H1 (cell line): ENCODE measurements around the gene ARF4. TPM values are rescaled to one million over a fixed set of nuclear protein-coding genes. Genes with fewer than 3 reads are reported as not detected.

Experiments
- CTCF ChIA-PET: fragments of 300-600 bp; sonication (Branson Sonifier 250); formaldehyde crosslinking; loops from one replicate; lab custom pipeline; 2021; ENCODE audit not compliant: partially characterized antibody; lab: Charles Lee
- POLR2A ChIA-PET: fragments of 300-600 bp; sonication (Branson Sonifier 250); formaldehyde crosslinking; loops from one replicate; lab custom pipeline; 2021; ENCODE audit warnings: inconsistent platforms; ENCODE audit not compliant: partially characterized antibody; lab: Charles Lee
- DNase-seq, 2 experiments: peaks; one replicate each; pipeline versions ENCODE4 v3.0.0 to v3.0.0-alpha.2; 2010 to 2022; ENCODE audit warnings: low spot score in 2 of 2, low read depth in 1 of 2, mixed read lengths in 1 of 2
- FAIRE-seq: peaks from 2 replicates; lab custom pipeline; 2011; peaks lifted over from hg19 to GRCh38; lab: Jason Lieb, UNC
- H2AFZ ChIP-seq: 2 replicates; pipeline ENCODE4 v1.8.1; 2012; ENCODE audit warnings: low read length, inconsistent platforms
- H2AK5ac ChIP-seq: 2 replicates; pipeline ENCODE4 v1.6.1; 2013; ENCODE audit warnings: low read depth, low read length
- H2BK120ac ChIP-seq: replicated peaks from 2 replicates; pipeline ENCODE3; 2013; ENCODE audit warnings: low read depth, low read length, inconsistent platforms
- H2BK12ac ChIP-seq: 2 replicates; pipeline ENCODE4 v1.6.1; 2013; ENCODE audit warnings: low read depth, low read length
- H2BK15ac ChIP-seq: 2 replicates; pipeline ENCODE4 v1.6.1; 2013; ENCODE audit warnings: low read length
- H2BK20ac ChIP-seq: 2 replicates; pipeline ENCODE4 v1.6.1; 2013; ENCODE audit warnings: low read length
- H2BK5ac ChIP-seq: 2 replicates; pipeline ENCODE4 v1.6.1; 2013; ENCODE audit warnings: low read depth, low read length
- H3K14ac ChIP-seq: 2 replicates; pipeline ENCODE4 v1.6.1; 2013; ENCODE audit warnings: inconsistent platforms; ENCODE audit not compliant: insufficient read length
- H3K18ac ChIP-seq: 2 replicates; pipeline ENCODE4 v1.6.1; 2013; ENCODE audit warnings: low read length; ENCODE audit errors: extremely low read depth
- H3K23ac ChIP-seq: 2 replicates; pipeline ENCODE4 v1.6.1; 2013; ENCODE audit warnings: inconsistent platforms; ENCODE audit not compliant: insufficient read length
- H3K23me2 ChIP-seq: 2 replicates; pipeline ENCODE4 v1.6.1; 2013; ENCODE audit warnings: low read depth, low read length
- H3K27ac ChIP-seq: 2 replicates; pipeline ENCODE4 v1.6.1; 2011; ENCODE audit warnings: low read depth, low read length, inconsistent platforms
- H3K27me3 ChIP-seq, 4 experiments: replicated peaks in 1 of 4; 1 replicate in 1 of 4; 2 replicates in 3 of 4; pipeline versions ENCODE4 v1.6.1 to v1.8.1; 2011 to 2013; ENCODE audit warnings: low read length in 3 of 4, mild to moderate bottlenecking in 3 of 4, inconsistent platforms in 2 of 4, mixed read lengths in 2 of 4, moderate library complexity in 1 of 4; ENCODE audit not compliant: control insufficient read depth in 3 of 4, insufficient read depth in 3 of 4; ENCODE audit errors: extremely low read depth in 1 of 4
- H3K36me3 ChIP-seq, 4 experiments: 2 replicates each; pipeline versions ENCODE4 v1.6.1 to v1.8.1; 2011 to 2013; ENCODE audit warnings: mild to moderate bottlenecking in 4 of 4, low read length in 3 of 4, moderate library complexity in 2 of 4, control low read depth in 1 of 4, inconsistent platforms in 1 of 4; ENCODE audit not compliant: insufficient read depth in 4 of 4, control insufficient read depth in 2 of 4
- H3K4ac ChIP-seq: replicated peaks from 2 replicates; pipeline ENCODE3; 2013; ENCODE audit warnings: low read length, low read depth, mixed read lengths, inconsistent platforms; ENCODE audit not compliant: insufficient read length
- H3K4me1 ChIP-seq, 4 experiments: replicated peaks in 1 of 4; 1 replicate in 1 of 4; 2 replicates in 3 of 4; pipeline versions ENCODE4 v1.6.1 to v1.8.1; 2011 to 2013; ENCODE audit warnings: low read length in 3 of 4, inconsistent platforms in 2 of 4, mixed read lengths in 1 of 4; ENCODE audit not compliant: insufficient read depth in 4 of 4, control insufficient read depth in 3 of 4
- H3K4me2 ChIP-seq, 2 experiments: 2 replicates each; pipeline versions ENCODE4 v1.6.1 to v1.8.1; 2011 to 2013; ENCODE audit warnings: low read depth in 2 of 2, low read length in 2 of 2, control low read depth in 1 of 2, inconsistent platforms in 1 of 2, mild to moderate bottlenecking in 1 of 2; ENCODE audit not compliant: insufficient read depth in 1 of 2
- H3K4me3 ChIP-seq, 4 experiments: fragments of 200-600, 300-600 bp in 1 of 4; sonication (generic), shearing (Covaris generic), sonication (Bioruptor Twin) in 1 of 4; 2 replicates each; pipeline versions ENCODE4 v1.5.1 to v1.8.1; 2011 to 2016; ENCODE audit warnings: low read length in 4 of 4, low read depth in 3 of 4, control low read depth in 2 of 4, inconsistent platforms in 2 of 4, mild to moderate bottlenecking in 2 of 4, mixed read lengths in 1 of 4, moderate library complexity in 1 of 4; ENCODE audit not compliant: insufficient read depth in 2 of 4; ENCODE audit errors: extremely low read depth in 1 of 4
- H3K56ac ChIP-seq: replicated peaks from 2 replicates; pipeline ENCODE3; 2013; ENCODE audit warnings: low read depth, mild to moderate bottlenecking, mixed read lengths, low read length, inconsistent platforms; ENCODE audit not compliant: insufficient read length
- H3K79me1 ChIP-seq: 2 replicates; pipeline ENCODE4 v1.6.1; 2013; ENCODE audit warnings: low read depth, low read length, control low read depth
- H3K79me2 ChIP-seq, 2 experiments: 2 replicates each; pipeline versions ENCODE4 v1.6.1 to v1.8.1; 2012 to 2013; ENCODE audit warnings: low read length in 2 of 2, mild to moderate bottlenecking in 2 of 2, inconsistent platforms in 1 of 2; ENCODE audit not compliant: insufficient read depth in 2 of 2, control insufficient read depth in 1 of 2
- H3K9ac ChIP-seq, 4 experiments: replicated peaks in 1 of 4; 1 replicate in 1 of 4; 2 replicates in 3 of 4; pipeline versions ENCODE4 v1.6.1 to v1.8.1; 2011 to 2013; ENCODE audit warnings: low read depth in 3 of 4, low read length in 3 of 4, control low read depth in 2 of 4, mild to moderate bottlenecking in 2 of 4, moderate library complexity in 2 of 4, inconsistent platforms in 1 of 4; ENCODE audit errors: extremely low read depth in 1 of 4
- H3K9me3 ChIP-seq, 2 experiments: 2 replicates each; pipeline versions ENCODE4 v1.6.1 to v1.8.1; 2012 to 2013; ENCODE audit warnings: mild to moderate bottlenecking in 2 of 2, moderate library complexity in 2 of 2, control low read depth in 1 of 2, inconsistent platforms in 1 of 2, low read depth in 1 of 2, low read length in 1 of 2, mixed read lengths in 1 of 2; ENCODE audit not compliant: insufficient read depth in 2 of 2
- H4K20me1 ChIP-seq, 2 experiments: replicated peaks in 1 of 2; 2 replicates each; pipeline versions ENCODE3 to v1.8.1; 2011 to 2013; ENCODE audit warnings: inconsistent platforms in 2 of 2, low read length in 2 of 2, mild to moderate bottlenecking in 1 of 2; ENCODE audit not compliant: insufficient read depth in 2 of 2, control insufficient read depth in 1 of 2
- H4K5ac ChIP-seq: 2 replicates; pipeline ENCODE4 v1.6.1; 2013; ENCODE audit warnings: low read length, low read depth, mixed read lengths, inconsistent platforms; ENCODE audit not compliant: insufficient read length
- H4K8ac ChIP-seq: 2 replicates; pipeline ENCODE4 v1.8.0; 2013; ENCODE audit warnings: mild to moderate bottlenecking, moderate library complexity, low read length, inconsistent platforms; ENCODE audit not compliant: insufficient read depth; ENCODE audit errors: extremely low read depth
- H4K91ac ChIP-seq: replicated peaks from 2 replicates; pipeline ENCODE3; 2013; ENCODE audit warnings: low read length, mixed read lengths, inconsistent platforms; ENCODE audit not compliant: insufficient read length
- CTBP2 ChIP-seq: IDR thresholded peaks from 2 replicates; pipeline ENCODE4 v1.7.0; 2011; ENCODE audit warnings: borderline replicate concordance, mild to moderate bottlenecking, moderate library complexity, mixed read lengths, low read length; ENCODE audit not compliant: insufficient read depth, insufficient read length
- E2F6 ChIP-seq: IDR thresholded peaks from 2 replicates; pipeline ENCODE4 v1.6.1; 2012; ENCODE audit warnings: inconsistent platforms
- EGR1 ChIP-seq: IDR thresholded peaks from 2 replicates; pipeline ENCODE4 v1.6.1; 2011; ENCODE audit warnings: low read depth, low read length, borderline replicate concordance
- EP300 ChIP-seq, 2 experiments: IDR thresholded peaks; 1 replicate in 1 of 2; 2 replicates in 1 of 2; pipeline ENCODE4 v1.6.1; 2011 to 2012; ENCODE audit warnings: low read depth in 2 of 2, low read length in 2 of 2, mild to moderate bottlenecking in 2 of 2, borderline replicate concordance in 1 of 2, inconsistent platforms in 1 of 2, moderate library complexity in 1 of 2
- EZH2 ChIP-seq: fragments of 200-600 bp; sonication (generic); IDR thresholded peaks from 2 replicates; pipeline ENCODE4 v1.7.1; 2012; ENCODE audit warnings: low read depth, mild to moderate bottlenecking, moderate library complexity, low read length, inconsistent platforms; ENCODE audit not compliant: severe bottlenecking
- FOSL1 ChIP-seq: IDR thresholded peaks from 2 replicates; pipeline ENCODE4 v1.6.1; 2011; ENCODE audit warnings: mild to moderate bottlenecking, low read depth, low read length, moderate library complexity; ENCODE audit not compliant: insufficient read depth
- GTF2F1 ChIP-seq: IDR thresholded peaks from 2 replicates; pipeline ENCODE4 v1.6.1; 2012; ENCODE audit warnings: low read depth, low read length, improper control_type of control experiment, borderline replicate concordance
- JUND ChIP-seq: IDR thresholded peaks from 2 replicates; pipeline ENCODE4 v1.6.1; 2011; ENCODE audit warnings: mild to moderate bottlenecking, improper control_type of control experiment, low read length
- KDM4A ChIP-seq: IDR thresholded peaks from one replicate; pipeline ENCODE4 v1.7.1; 2012; ENCODE audit warnings: low read depth, mild to moderate bottlenecking, moderate library complexity, low read length, inconsistent platforms; ENCODE audit not compliant: severe bottlenecking
- KDM5A ChIP-seq: fragments of 200-600 bp; IDR thresholded peaks from 2 replicates; pipeline ENCODE4 v1.7.1; 2012; ENCODE audit warnings: mild to moderate bottlenecking, low read length, inconsistent platforms, mixed read lengths
- NRF1 ChIP-seq: IDR thresholded peaks from 2 replicates; pipeline ENCODE4 v1.6.1; 2011; ENCODE audit warnings: mild to moderate bottlenecking, low read depth, low read length, improper control_type of control experiment
- POU5F1 ChIP-seq: IDR thresholded peaks from 2 replicates; pipeline ENCODE4 v1.6.1; 2011; ENCODE audit warnings: low read depth, mild to moderate bottlenecking, low read length, moderate library complexity
- WGBS, 2 experiments: shearing (Covaris generic) in 1 of 2; methylation state at CpG; one replicate each; pipeline versions ENCODE4 v1.1.6 to v1.1.7; 2013 to 2015; ENCODE audit warnings: low lambda C conversion rate in 2 of 2, mixed read lengths in 2 of 2, inconsistent platforms in 1 of 2, low coverage in 1 of 2, missing lambda C conversion rate in 1 of 2; ENCODE audit not compliant: insufficient replicate concordance in 2 of 2, insufficient coverage in 1 of 2, insufficient read length in 1 of 2; ENCODE audit errors: extremely low coverage in 1 of 2, missing lambda C conversion rate in 1 of 2; 5-methylcytosine and 5-hydroxymethylcytosine counted together
- polyA plus RNA-seq, 7 experiments: library from polyadenylated mRNA; depleted of rRNA in 3 of 7; stranded (reverse) in 5 of 7; unstranded in 2 of 7; fragments of >200 nt in 5 of 7; fragments of 200-250 nt in 2 of 7; gene quantifications; 1 replicate in 5 of 7; 2 replicates in 1 of 7; 4 replicates in 1 of 7; pipeline versions ENCODE4 v1.2.1 to v1.2.3, GENCODE V29; 2011 to 2013; ENCODE audit warnings: missing spikeins in 2 of 7, mixed read lengths in 2 of 7
- total RNA-seq: library from RNA; stranded (reverse); fragmentation: NEBNext Ultra II Directional; extraction: Animal tissue kit (Norgen Biotek cat#: 25700); gene quantifications from 2 replicates; pipeline ENCODE4 v1.2.1, GENCODE V29; 2021

Gene ARF4
- total and polyA plus RNA-seq, 2 of the 8 experiments (the other 6 are each of a cell fraction or from before 2014, with no cell fraction given), result 138 to 165 TPM

GRCh38 chr3:57555306-57555705 is 41.8 kb downstream of the ARF4 start:
- H2AK5ac ChIP-seq, result no peak overlapping the region
- H2BK5ac ChIP-seq, result no peak overlapping the region
- peaks cover 0 to 8% (median 0%) of the 10 kb centered on the region in 4 experiments; a peak in 2 of 8 replicates for H3K36me3 ChIP-seq
- no peak overlapping the region for H2BK120ac ChIP-seq
- ChIA-PET CTCF (no interaction called here), POLR2A (interaction anchor here (1.0 to 5.7 kb wide), 4 partner anchors 9 to 42 kb away, joined by 3 to 39 read pairs (median 9); partner anchors contain the start of genes ARF4 and DNAH12)
- H2BK20ac ChIP-seq, result no peak overlapping the region
- no peak overlapping the region for H3K23ac ChIP-seq
- H3K79me2 ChIP-seq, result peaks cover 0 to 13% of the 10 kb centered on the region in 2 experiments; a peak in 2 of 4 replicates
- H3K27ac ChIP-seq, result peak overlapping the region; percentile 78; the same call in 1 of the 2 replicates
- peaks cover 0 to 14% of the 10 kb centered on the region in 2 experiments for H4K20me1 ChIP-seq
- no peaks in the 10 kb centered on the region; a peak in 2 of 7 replicates for H3K27me3 ChIP-seq
- peak overlapping the region; percentile 60 for H3K4ac ChIP-seq
- peak overlapping the region; percentile 99; the same call in 1 of the 2 replicates for H2AFZ ChIP-seq
- H3K4me2 ChIP-seq, result peak overlapping the region; percentile 95 to 100
- no peak overlapping the region for H3K56ac ChIP-seq
- peaks cover 6% of the 10 kb centered on the region for H3K79me1 ChIP-seq
- peak overlapping the region in 3 of 4 experiments; percentile 59 to 79 (median 73); a peak in 4 of 7 replicates for H3K9ac ChIP-seq
- H3K4me1 ChIP-seq, result peaks cover 0 to 4% (median 2%) of the 10 kb centered on the region in 4 experiments; a peak in 5 of 7 replicates
- H3K4me3 ChIP-seq, result peak overlapping the region; percentile 66 to 87 (median 75)
- peak overlapping the region; percentile 48; the same call in 1 of the 2 replicates for H2BK15ac ChIP-seq
- no peak overlapping the region; the same call in 1 of the 2 replicates for H4K8ac ChIP-seq
- H3K23me2 ChIP-seq, result peaks cover 19% of the 10 kb centered on the region
- DNase-seq (no peak), FAIRE-seq (no peak)
- H3K18ac ChIP-seq, result peak overlapping the region; percentile 85; the same call in 1 of the 2 replicates
- H2BK12ac ChIP-seq, result peak overlapping the region; percentile 13; the same call in 1 of the 2 replicates
- H4K5ac ChIP-seq, result no peak overlapping the region
- no peak overlapping the region for H3K14ac ChIP-seq
- 88% methylated on average over 8 of the region's 8 CpGs; no CpG with 5 or more reads in 1 of the 2 experiments for WGBS, 2 experiments
- H4K91ac ChIP-seq, result peak overlapping the region; percentile 66
- no peaks in the 10 kb centered on the region for H3K9me3 ChIP-seq
- TF ChIP-seq E2F6 (no peak), JUND (no peak), KDM5A (no peak), EGR1 (no peak), GTF2F1 (no peak), CTBP2 (no peak), KDM4A (no peak), FOSL1 (no peak), POU5F1 (no peak), EP300 (IDR thresholded peaks at IDR 0.05; ENCODE audit: borderline replicate concordance in 1 of 2, low read depth in 2 of 2, low read length in 2 of 2) (no peak), NRF1 (no peak), EZH2 (no peak)
